Peyer's patch (tissue), 4 donors: ENCODE measurements around the gene FAM76A.

Experiments
- POLR2A ChIP-seq, 2 donors: fragments of 450-650 bp; IDR thresholded peaks; one replicate each; pipeline ENCODE4 v1.5.1; 2017; ENCODE audit warnings: antibody characterized with exemption in 2 of 2, mild to moderate bottlenecking in 2 of 2, moderate library complexity in 2 of 2
- TF ChIP-seq, protein P1 (sequence below), 6 experiments: fragments of 450-650 bp in 4 of 6; fragments of 200-600 bp in 2 of 6; sonication (generic) in 1 of 6; IDR thresholded peaks; one replicate each; pipeline ENCODE4 v1.5.1; 2017 to 2019; ENCODE audit warnings: antibody characterized with exemption in 6 of 6, mild to moderate bottlenecking in 3 of 6, moderate library complexity in 1 of 6

- TF ChIP-seq, protein P1, sequence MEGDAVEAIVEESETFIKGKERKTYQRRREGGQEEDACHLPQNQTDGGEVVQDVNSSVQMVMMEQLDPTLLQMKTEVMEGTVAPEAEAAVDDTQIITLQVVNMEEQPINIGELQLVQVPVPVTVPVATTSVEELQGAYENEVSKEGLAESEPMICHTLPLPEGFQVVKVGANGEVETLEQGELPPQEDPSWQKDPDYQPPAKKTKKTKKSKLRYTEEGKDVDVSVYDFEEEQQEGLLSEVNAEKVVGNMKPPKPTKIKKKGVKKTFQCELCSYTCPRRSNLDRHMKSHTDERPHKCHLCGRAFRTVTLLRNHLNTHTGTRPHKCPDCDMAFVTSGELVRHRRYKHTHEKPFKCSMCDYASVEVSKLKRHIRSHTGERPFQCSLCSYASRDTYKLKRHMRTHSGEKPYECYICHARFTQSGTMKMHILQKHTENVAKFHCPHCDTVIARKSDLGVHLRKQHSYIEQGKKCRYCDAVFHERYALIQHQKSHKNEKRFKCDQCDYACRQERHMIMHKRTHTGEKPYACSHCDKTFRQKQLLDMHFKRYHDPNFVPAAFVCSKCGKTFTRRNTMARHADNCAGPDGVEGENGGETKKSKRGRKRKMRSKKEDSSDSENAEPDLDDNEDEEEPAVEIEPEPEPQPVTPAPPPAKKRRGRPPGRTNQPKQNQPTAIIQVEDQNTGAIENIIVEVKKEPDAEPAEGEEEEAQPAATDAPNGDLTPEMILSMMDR (IDR thresholded peaks at IDR 0.05), result no peak
- TF ChIP-seq POLR2A (IDR thresholded peaks at IDR 0.05), result no peak
Measured at GRCh38 chr1:27785781-27786455, 60.2 kb downstream of the FAM76A start.
